SK-N-SH treated with all-trans-retinoic acid at 6 μM for 48 hours (cell line): ENCODE data around the gene RIC8B.

ENCODE experiments used
- ATAC-seq: fragments of 200-7000 bp; cut with Tn5 transposase; 3 replicates; pipeline ENCODE4 v1.9.1; 2020; ENCODE audit warnings: mild to moderate bottlenecking, moderate library complexity
- ARNTL ChIP-seq: fragments of 450-650 bp; formaldehyde crosslinking; IDR thresholded peaks from 2 replicates; pipeline ENCODE4 v1.5.0; 2020; ENCODE audit warnings: low read depth, mild to moderate bottlenecking, moderate library complexity, borderline replicate concordance
- BACH2 ChIP-seq: fragments of 250-450 bp; sonication (Bioruptor Pico); IDR thresholded peaks from 2 replicates; pipeline ENCODE4 v1.9.0; 2021; ENCODE audit warnings: mild to moderate bottlenecking, borderline replicate concordance
- CREB5 ChIP-seq: fragments of 250-450 bp; sonication (Bioruptor Pico); IDR thresholded peaks from 2 replicates; pipeline ENCODE4 v1.5.1; 2020; ENCODE audit warnings: low read depth, mild to moderate bottlenecking, moderate library complexity
- CSDC2 ChIP-seq: fragments of 250-450 bp; sonication (Bioruptor Pico); IDR thresholded peaks from 2 replicates; pipeline ENCODE4 v1.5.0; 2020; ENCODE audit warnings: mild to moderate bottlenecking, moderate library complexity
- CSRNP3 ChIP-seq: fragments of 250-450 bp; sonication (Bioruptor Pico); IDR thresholded peaks from 2 replicates; pipeline ENCODE4 v1.5.1; 2021; ENCODE audit warnings: mild to moderate bottlenecking, moderate library complexity
- ESRRG ChIP-seq: fragments of 250-450 bp; sonication (Bioruptor Pico); IDR thresholded peaks from 2 replicates; pipeline ENCODE4 v1.6.1; 2021; ENCODE audit warnings: mild to moderate bottlenecking
- GLIS3 ChIP-seq: fragments of 250-450 bp; sonication (Bioruptor Pico); IDR thresholded peaks from 2 replicates; pipeline ENCODE4 v1.5.0; 2020; ENCODE audit warnings: mild to moderate bottlenecking, moderate library complexity
- ISL1 ChIP-seq: fragments of 250-450 bp; sonication (Bioruptor Pico); IDR thresholded peaks from 2 replicates; pipeline ENCODE4 v2.1.2; 2022; ENCODE audit warnings: mild to moderate bottlenecking, moderate library complexity
- PATZ1 ChIP-seq: fragments of 250-450 bp; sonication (Bioruptor Pico); IDR thresholded peaks from 2 replicates; pipeline ENCODE4 v1.8.0; 2020; ENCODE audit warnings: mild to moderate bottlenecking, moderate library complexity, borderline replicate concordance
- POU6F1 ChIP-seq: fragments of 250-450 bp; sonication (Bioruptor Pico); IDR thresholded peaks from 2 replicates; pipeline ENCODE4 v1.8.0; 2021; ENCODE audit warnings: low read depth, mild to moderate bottlenecking, moderate library complexity, borderline replicate concordance
- PPARA ChIP-seq: fragments of 250-450 bp; sonication (Bioruptor Pico); IDR thresholded peaks from 2 replicates; pipeline ENCODE4 v1.5.0; 2020; ENCODE audit warnings: mild to moderate bottlenecking, borderline replicate concordance
- RARB ChIP-seq: fragments of 250-450 bp; sonication (Bioruptor Pico); IDR thresholded peaks from 2 replicates; pipeline ENCODE4 v1.8.0; 2021; ENCODE audit warnings: mild to moderate bottlenecking, moderate library complexity
- SNAI2 ChIP-seq: fragments of 250-450 bp; sonication (Bioruptor Pico); IDR thresholded peaks from 2 replicates; pipeline ENCODE4 v1.5.0; 2020; ENCODE audit warnings: mild to moderate bottlenecking, moderate library complexity
- TCF4 ChIP-seq: fragments of 250-450 bp; sonication (Bioruptor Pico); IDR thresholded peaks from 2 replicates; pipeline ENCODE4 v1.8.0; 2021; ENCODE audit warnings: mild to moderate bottlenecking, moderate library complexity, borderline replicate concordance
- TOX ChIP-seq: fragments of 250-450 bp; sonication (Bioruptor Pico); IDR thresholded peaks from 2 replicates; pipeline ENCODE4 v1.8.0; 2021; ENCODE audit warnings: mild to moderate bottlenecking, moderate library complexity, borderline replicate concordance
- TSHZ2 ChIP-seq: fragments of 250-450 bp; sonication (Bioruptor Pico); IDR thresholded peaks from 2 replicates; pipeline ENCODE4 v1.5.0; 2020; ENCODE audit warnings: mild to moderate bottlenecking, moderate library complexity
- ZC3H10 ChIP-seq: fragments of 250-450 bp; sonication (Bioruptor Pico); IDR thresholded peaks from 2 replicates; pipeline ENCODE4 v1.5.1; 2021; ENCODE audit warnings: mild to moderate bottlenecking, moderate library complexity
- ZFP3 ChIP-seq: fragments of 250-450 bp; sonication (Bioruptor Pico); IDR thresholded peaks from 2 replicates; pipeline ENCODE4 v1.5.0; 2020; ENCODE audit warnings: mild to moderate bottlenecking, moderate library complexity
- ZFP30 ChIP-seq: fragments of 450-650 bp; formaldehyde crosslinking; IDR thresholded peaks from 2 replicates; pipeline ENCODE4 v1.5.0; 2022; ENCODE audit warnings: mild to moderate bottlenecking, moderate library complexity
- ZNF565 ChIP-seq: fragments of 450-650 bp; formaldehyde crosslinking; conservative IDR thresholded peaks from 2 replicates; pipeline ENCODE4 v1.5.0; 2020; ENCODE audit warnings: low read depth, mild to moderate bottlenecking, moderate library complexity
- ZNF70 ChIP-seq: fragments of 450-650 bp; formaldehyde crosslinking; IDR thresholded peaks from 2 replicates; pipeline ENCODE4 v1.5.0; 2020; ENCODE audit warnings: mild to moderate bottlenecking, moderate library complexity
- ZNF8 ChIP-seq: fragments of 450-650 bp; formaldehyde crosslinking; IDR thresholded peaks from 2 replicates; pipeline ENCODE4 v1.5.0; 2020; ENCODE audit warnings: mild to moderate bottlenecking, moderate library complexity

The RIC8B gene

GRCh38 chr12:106908561-106908960 is 134.1 kb downstream of the RIC8B start:
- TF ChIP-seq ZNF70 (no peak), RARB (CRISPR knock-in tag) (no peak), CSDC2 (CRISPR knock-in tag) (no peak), ZFP3 (CRISPR knock-in tag) (no peak), CSRNP3 (CRISPR knock-in tag) (no peak)
- no peak for ATAC-seq

- ATAC-seq, result no peak
- no peak for TF ChIP-seq ZNF8
- no peak for TF ChIP-seq ZC3H10 (CRISPR knock-in tag)
- TF ChIP-seq ESRRG (CRISPR knock-in tag), result no peak
- TF ChIP-seq TOX (CRISPR knock-in tag), result no peak
- no peak for TF ChIP-seq SNAI2 (CRISPR knock-in tag)
- no peak for TF ChIP-seq TCF4 (CRISPR knock-in tag)
- TF ChIP-seq BACH2 (CRISPR knock-in tag), result no peak
- TF ChIP-seq CREB5, result no peak
- no peak for TF ChIP-seq ARNTL (CRISPR knock-in tag)
- no peak for TF ChIP-seq PPARA (CRISPR knock-in tag)
- TF ChIP-seq ZFP30 (CRISPR knock-in tag), result no peak
- TF ChIP-seq TSHZ2 (CRISPR knock-in tag), result no peak
Observed at GRCh38 chr12:106910202-106910601, 135.7 kb downstream of the RIC8B start.

GRCh38 chr12:106911581-106911980 is 137.1 kb downstream of the RIC8B start:
- ATAC-seq, result no peak
- TF ChIP-seq GLIS3 (CRISPR knock-in tag) (no peak), PPARA (CRISPR knock-in tag) (no peak), POU6F1 (CRISPR knock-in tag) (no peak), CSRNP3 (CRISPR knock-in tag) (no peak), PATZ1 (CRISPR knock-in tag) (no peak), ZNF8 (no peak), CREB5 (no peak), ZNF565 (CRISPR knock-in tag) (no peak), ISL1 (no peak), TCF4 (CRISPR knock-in tag) (no peak), ZFP30 (CRISPR knock-in tag) (no peak), ARNTL (CRISPR knock-in tag) (no peak)
